ENCODE measurements around the gene PABPN1L. TPM values are rescaled to one million over a fixed set of nuclear protein-coding genes. Genes with fewer than 3 reads are reported as not detected.

Gene PABPN1L
- total and polyA plus RNA-seq, 2 of the 13 experiments (the other 11 are each of a cell fraction or from before 2014, with no cell fraction given), result not detected

- BruUV-seq (replicated peaks), result no TSS peak
- ChIA-PET CTCF (ENCODE audit: low intra/inter-chr PET ratio, low total read pairs) (no interaction called here), POLR2A (no interaction called here)
- H3K9ac ChIP-seq (ENCODE audit: insufficient read depth, low read depth, low read length), result no peak overlapping the region
- ATAC-seq (no peak), FAIRE-seq (no peak), DNase-seq (ENCODE audit: low spot score) (no peak)
- in situ Hi-C loops (cut with HindIII; ENCODE audit: extremely low pct_ligation_motif_present, low pct_unique_long_range_greater_than_20kb), result no loop called here
- WGBS (ENCODE audit: low lambda C conversion rate), result 13% methylated on average over 11 of the region's 20 CpGs
- H3K79me2 ChIP-seq (ENCODE audit: insufficient read depth, low read length), result no peaks in the 10 kb centered on the region
- H3K4me1 ChIP-seq (ENCODE audit: insufficient read depth, low read length), result no peaks in the 10 kb centered on the region
- H3K27ac ChIP-seq (ENCODE audit: extremely low read length, insufficient read depth, low read length), result no peak overlapping the region
- no peak overlapping the region for H2AFZ ChIP-seq (ENCODE audit: low read length)
- intact Hi-C loops (cut with micrococcal nuclease; ENCODE audit: unreplicated experiment), result no loop called here
- no peaks in the 10 kb centered on the region for H3K36me3 ChIP-seq (replicated peaks in 1 of 2; ENCODE audit: control insufficient read depth in 1 of 2, insufficient read depth in 2 of 2, low read length in 2 of 2)
- H3K4me2 ChIP-seq (ENCODE audit: low read depth, low read length), result no peak overlapping the region
- H3K4me3 ChIP-seq (replicated peaks in 1 of 3; ENCODE audit: insufficient read depth in 1 of 3, low read depth in 2 of 3, low read length in 3 of 3), result no peak overlapping the region
- H3K9me3 ChIP-seq (ENCODE audit: low read length), result no peaks in the 10 kb centered on the region
- H3K27me3 ChIP-seq (ENCODE audit: control insufficient read depth in 1 of 2, insufficient read depth in 2 of 2, low read length in 2 of 2), result peaks cover 38 to 85% of the 10 kb centered on the region in 2 experiments
- no peaks in the 10 kb centered on the region for H4K20me1 ChIP-seq (ENCODE audit: insufficient read depth, low read length)
- TF ChIP-seq HNF4G (IDR thresholded peaks at IDR 0.05; ENCODE audit: borderline replicate concordance, low read depth, low read length) (no peak), HNF4G (CRISPR knock-in tag; IDR thresholded peaks at IDR 0.05; ENCODE audit: borderline replicate concordance, low read depth) (no peak), ZNF678 (CRISPR knock-in tag; IDR thresholded peaks at IDR 0.05) (no peak), PATZ1 (CRISPR knock-in tag; IDR thresholded peaks at IDR 0.05) (no peak), ZHX1 (CRISPR knock-in tag; IDR thresholded peaks at IDR 0.05; ENCODE audit: low read depth) (no peak), TAF1 (CRISPR knock-in tag; IDR thresholded peaks at IDR 0.05) (no peak), ADNP (CRISPR knock-in tag; IDR thresholded peaks at IDR 0.05) (no peak), CREM (IDR thresholded peaks at IDR 0.05) (no peak), CREM (CRISPR knock-in tag; IDR thresholded peaks at IDR 0.05) (no peak), HNRNPK (IDR thresholded peaks at IDR 0.05; ENCODE audit: low read depth, low read length, poor library complexity, severe bottlenecking) (no peak), ZNF644 (CRISPR knock-in tag; IDR thresholded peaks at IDR 0.05; ENCODE audit: low read depth) (no peak), SALL2 (CRISPR knock-in tag; IDR thresholded peaks at IDR 0.05) (no peak), ARNT2 (CRISPR knock-in tag; IDR thresholded peaks at IDR 0.05; ENCODE audit: low read depth) (no peak)
- TF ChIP-seq, protein P1, sequence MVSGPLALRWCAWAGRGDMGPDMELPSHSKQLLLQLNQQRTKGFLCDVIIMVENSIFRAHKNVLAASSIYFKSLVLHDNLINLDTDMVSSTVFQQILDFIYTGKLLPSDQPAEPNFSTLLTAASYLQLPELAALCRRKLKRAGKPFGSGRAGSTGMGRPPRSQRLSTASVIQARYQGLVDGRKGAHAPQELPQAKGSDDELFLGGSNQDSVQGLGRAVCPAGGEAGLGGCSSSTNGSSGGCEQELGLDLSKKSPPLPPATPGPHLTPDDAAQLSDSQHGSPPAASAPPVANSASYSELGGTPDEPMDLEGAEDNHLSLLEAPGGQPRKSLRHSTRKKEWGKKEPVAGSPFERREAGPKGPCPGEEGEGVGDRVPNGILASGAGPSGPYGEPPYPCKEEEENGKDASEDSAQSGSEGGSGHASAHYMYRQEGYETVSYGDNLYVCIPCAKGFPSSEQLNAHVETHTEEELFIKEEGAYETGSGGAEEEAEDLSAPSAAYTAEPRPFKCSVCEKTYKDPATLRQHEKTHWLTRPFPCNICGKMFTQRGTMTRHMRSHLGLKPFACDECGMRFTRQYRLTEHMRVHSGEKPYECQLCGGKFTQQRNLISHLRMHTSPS (CRISPR knock-in tag; IDR thresholded peaks at IDR 0.05; ENCODE audit: low read depth), result no peak
- TF ChIP-seq, protein P2, sequence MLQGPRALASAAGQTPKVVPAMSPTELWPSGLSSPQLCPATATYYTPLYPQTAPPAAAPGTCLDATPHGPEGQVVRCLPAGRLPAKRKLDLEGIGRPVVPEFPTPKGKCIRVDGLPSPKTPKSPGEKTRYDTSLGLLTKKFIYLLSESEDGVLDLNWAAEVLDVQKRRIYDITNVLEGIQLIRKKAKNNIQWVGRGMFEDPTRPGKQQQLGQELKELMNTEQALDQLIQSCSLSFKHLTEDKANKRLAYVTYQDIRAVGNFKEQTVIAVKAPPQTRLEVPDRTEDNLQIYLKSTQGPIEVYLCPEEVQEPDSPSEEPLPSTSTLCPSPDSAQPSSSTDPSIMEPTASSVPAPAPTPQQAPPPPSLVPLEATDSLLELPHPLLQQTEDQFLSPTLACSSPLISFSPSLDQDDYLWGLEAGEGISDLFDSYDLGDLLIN (CRISPR knock-in tag; IDR thresholded peaks at IDR 0.05; ENCODE audit: borderline replicate concordance), result no peak
Observed at GRCh38 chr16:88914750-88915368, 48.4 kb upstream of the PABPN1L start.

All from HepG2 (cell line).